ENCODE data around the gene PLIN5. TPM values are rescaled to one million over a fixed set of nuclear protein-coding genes. Genes with fewer than 3 reads are reported as not detected.
"Not testable (repeated sequence)": the region's sequence is repeated elsewhere in the genome, so short reads cannot be mapped to it uniquely, and the experiment has no call there.

Gene PLIN5
- total and polyA plus RNA-seq, 2 donors, result 1.4 to 5.7 TPM

GRCh38 chr19:4543842-4544647, 9.0 kb upstream of the PLIN5 start:
- H3K4me1 ChIP-seq (ENCODE audit: insufficient read depth), result no peaks in the 10 kb centered on the region

GRCh38 chr19:4542896-4543841, 8.1 kb upstream of the PLIN5 start:
- DNase-seq (ENCODE audit: extremely low spot score), result no peak
- H3K4me1 ChIP-seq (ENCODE audit: insufficient read depth), result no peaks in the 10 kb centered on the region
- 84% methylated on average over 77 of the region's 77 CpGs for WGBS
- no peak overlapping the region for H3K27ac ChIP-seq (ENCODE audit: low read depth)
- no peaks in the 10 kb centered on the region for H3K36me3 ChIP-seq (ENCODE audit: insufficient read depth)
- H3K4me3 ChIP-seq (ENCODE audit: low read depth, low read length), result no peak overlapping the region

More at GRCh38 chr19:4543842-4544647, 9.0 kb upstream of the PLIN5 start:
- Histone ChIP-seq H3K36me3 (ENCODE audit: insufficient read depth) (no peaks in the 10 kb centered on the region), H3K4me3 (ENCODE audit: low read depth, low read length) (no peak overlapping the region), H3K27ac (ENCODE audit: low read depth) (no peak overlapping the region)
- no peak for DNase-seq (ENCODE audit: extremely low spot score)
- WGBS, result 93% methylated on average over 87 of the region's 87 CpGs

GRCh38 chr19:4541806-4542145, 6.8 kb upstream of the PLIN5 start:
- H3K36me3 ChIP-seq (ENCODE audit: insufficient read depth); H3K4me1 ChIP-seq (ENCODE audit: insufficient read depth); H3K27ac ChIP-seq (ENCODE audit: low read depth); DNase-seq (ENCODE audit: extremely low spot score); H3K4me3 ChIP-seq (ENCODE audit: low read depth, low read length): not testable (repeated sequence)
- WGBS, result 92% methylated on average over 12 of the region's 12 CpGs

GRCh38 chr19:4541114-4541805, 6.2 kb upstream of the PLIN5 start:
- DNase-seq (ENCODE audit: extremely low spot score), result no peak
- no peak overlapping the region for H3K27ac ChIP-seq (ENCODE audit: low read depth)
- 76% methylated on average over 12 of the region's 12 CpGs for WGBS

GRCh38 chr19:4539693-4540581, 4.9 kb upstream of the PLIN5 start, which contains the start of gene LRG1:
Gene LRG1, minus strand, starts transcription at chr19:4540036. Its CDS starts 23 bp downstream, at chr19:4540013.
- WGBS, result 65% methylated on average over 14 of the region's 14 CpGs
- Histone ChIP-seq H3K36me3 (ENCODE audit: insufficient read depth) (no peaks in the 10 kb centered on the region), H3K27ac (ENCODE audit: low read depth) (no peak within 1 kb of the TSS), H3K4me3 (ENCODE audit: low read depth, low read length) (no peak within 1 kb of the TSS), H3K4me1 (ENCODE audit: insufficient read depth) (no peaks in the 10 kb centered on the region)
- no peak for DNase-seq (ENCODE audit: extremely low spot score)

More at GRCh38 chr19:4541114-4541805, 6.2 kb upstream of the PLIN5 start:
- no peak overlapping the region for H3K4me3 ChIP-seq (ENCODE audit: low read depth, low read length)
- no peaks in the 10 kb centered on the region for H3K36me3 ChIP-seq (ENCODE audit: insufficient read depth)
- no peaks in the 10 kb centered on the region for H3K4me1 ChIP-seq (ENCODE audit: insufficient read depth)

- Histone ChIP-seq H3K27ac (ENCODE audit: low read depth) (no peak overlapping the region), H3K4me1 (ENCODE audit: insufficient read depth) (no peaks in the 10 kb centered on the region), H3K4me3 (ENCODE audit: low read depth, low read length) (no peak overlapping the region), H3K36me3 (ENCODE audit: insufficient read depth) (no peaks in the 10 kb centered on the region)
- DNase-seq (ENCODE audit: extremely low spot score), result no peak
- WGBS, result 84% methylated on average over 3 of the region's 3 CpGs
Observed at GRCh38 chr19:4539169-4539692, 4.2 kb upstream of the PLIN5 start.

- no peaks in the 10 kb centered on the region for H3K4me1 ChIP-seq (ENCODE audit: insufficient read depth)
- 94% methylated on average over 13 of the region's 13 CpGs for WGBS
- H3K4me3 ChIP-seq (ENCODE audit: low read depth, low read length), result no peak overlapping the region
- no peak for DNase-seq (ENCODE audit: extremely low spot score)
- no peaks in the 10 kb centered on the region for H3K36me3 ChIP-seq (ENCODE audit: insufficient read depth)
- H3K27ac ChIP-seq (ENCODE audit: low read depth), result no peak overlapping the region
Observed at GRCh38 chr19:4538601-4538954, 3.6 kb upstream of the PLIN5 start.

GRCh38 chr19:4537953-4538600, 3.1 kb upstream of the PLIN5 start:
- Histone ChIP-seq H3K4me3 (ENCODE audit: low read depth, low read length) (no peak overlapping the region), H3K4me1 (ENCODE audit: insufficient read depth) (no peaks in the 10 kb centered on the region), H3K36me3 (ENCODE audit: insufficient read depth) (no peaks in the 10 kb centered on the region), H3K27ac (ENCODE audit: low read depth) (no peak overlapping the region)
- WGBS, result 78% methylated on average over 27 of the region's 27 CpGs
- DNase-seq (ENCODE audit: extremely low spot score), result no peak

- no peak for DNase-seq (ENCODE audit: extremely low spot score)
- Histone ChIP-seq H3K36me3 (ENCODE audit: insufficient read depth) (no peaks in the 10 kb centered on the region), H3K27ac (ENCODE audit: low read depth) (no peak overlapping the region), H3K4me3 (ENCODE audit: low read depth, low read length) (no peak overlapping the region), H3K4me1 (ENCODE audit: insufficient read depth) (no peaks in the 10 kb centered on the region)
- WGBS, result 53% methylated on average over 5 of the region's 5 CpGs
Observed at GRCh38 chr19:4536798-4537197, 1.8 kb upstream of the PLIN5 start.

- H3K4me1 ChIP-seq (ENCODE audit: insufficient read depth), result no peaks in the 10 kb centered on the region
- WGBS, result 82% methylated on average over 9 of the region's 9 CpGs
- no peak overlapping the region for H3K27ac ChIP-seq (ENCODE audit: low read depth)
- H3K4me3 ChIP-seq (ENCODE audit: low read depth, low read length), result no peak overlapping the region
- no peak for DNase-seq (ENCODE audit: extremely low spot score)
- H3K36me3 ChIP-seq (ENCODE audit: insufficient read depth), result no peaks in the 10 kb centered on the region
Observed at GRCh38 chr19:4533835-4534424, 1.1 kb downstream of the PLIN5 start.

GRCh38 chr19:4533334-4533733, 1.7 kb downstream of the PLIN5 start:
- WGBS, result 81% methylated on average over 9 of the region's 9 CpGs
- H3K27ac ChIP-seq (ENCODE audit: low read depth), result no peak overlapping the region
- no peaks in the 10 kb centered on the region for H3K36me3 ChIP-seq (ENCODE audit: insufficient read depth)
- DNase-seq (ENCODE audit: extremely low spot score), result no peak
- H3K4me3 ChIP-seq (ENCODE audit: low read depth, low read length), result no peak overlapping the region
- no peaks in the 10 kb centered on the region for H3K4me1 ChIP-seq (ENCODE audit: insufficient read depth)

All from urinary bladder (tissue), 4 donors.